Measurements from ENCODE around the gene TSPAN16.

DNA sequence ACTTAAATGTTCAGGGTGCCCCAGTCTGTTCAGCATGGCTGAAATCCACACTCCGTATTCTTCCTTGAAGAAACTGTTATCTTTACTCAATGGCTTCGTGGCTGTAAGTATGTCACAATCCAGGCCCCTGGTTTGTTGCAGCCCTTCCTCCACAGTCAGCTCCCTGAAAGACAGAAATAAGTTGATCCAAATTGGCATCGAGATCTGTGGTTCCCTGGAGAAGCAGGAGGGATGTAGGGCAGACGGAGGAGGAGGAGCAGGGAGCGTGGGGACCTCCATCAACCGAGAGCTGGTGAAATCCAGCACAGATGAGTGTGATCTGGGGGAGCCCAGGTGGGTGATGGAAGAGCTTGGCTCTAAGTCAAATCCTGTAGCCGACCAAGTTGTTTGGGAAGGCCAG is 304 bp downstream of the TSPAN16 start:
- TF ChIP-seq ZNF160 (CRISPR knock-in tag; IDR thresholded peaks at IDR 0.05) (no peak), FOXC1 (CRISPR knock-in tag; IDR thresholded peaks at IDR 0.05; ENCODE audit: borderline replicate concordance) (no peak), BORCS8-MEF2B (CRISPR knock-in tag; IDR thresholded peaks at IDR 0.05) (no peak), ZNF12 (CRISPR knock-in tag; IDR thresholded peaks at IDR 0.05) (no peak)
- TF ChIP-seq, protein P1, sequence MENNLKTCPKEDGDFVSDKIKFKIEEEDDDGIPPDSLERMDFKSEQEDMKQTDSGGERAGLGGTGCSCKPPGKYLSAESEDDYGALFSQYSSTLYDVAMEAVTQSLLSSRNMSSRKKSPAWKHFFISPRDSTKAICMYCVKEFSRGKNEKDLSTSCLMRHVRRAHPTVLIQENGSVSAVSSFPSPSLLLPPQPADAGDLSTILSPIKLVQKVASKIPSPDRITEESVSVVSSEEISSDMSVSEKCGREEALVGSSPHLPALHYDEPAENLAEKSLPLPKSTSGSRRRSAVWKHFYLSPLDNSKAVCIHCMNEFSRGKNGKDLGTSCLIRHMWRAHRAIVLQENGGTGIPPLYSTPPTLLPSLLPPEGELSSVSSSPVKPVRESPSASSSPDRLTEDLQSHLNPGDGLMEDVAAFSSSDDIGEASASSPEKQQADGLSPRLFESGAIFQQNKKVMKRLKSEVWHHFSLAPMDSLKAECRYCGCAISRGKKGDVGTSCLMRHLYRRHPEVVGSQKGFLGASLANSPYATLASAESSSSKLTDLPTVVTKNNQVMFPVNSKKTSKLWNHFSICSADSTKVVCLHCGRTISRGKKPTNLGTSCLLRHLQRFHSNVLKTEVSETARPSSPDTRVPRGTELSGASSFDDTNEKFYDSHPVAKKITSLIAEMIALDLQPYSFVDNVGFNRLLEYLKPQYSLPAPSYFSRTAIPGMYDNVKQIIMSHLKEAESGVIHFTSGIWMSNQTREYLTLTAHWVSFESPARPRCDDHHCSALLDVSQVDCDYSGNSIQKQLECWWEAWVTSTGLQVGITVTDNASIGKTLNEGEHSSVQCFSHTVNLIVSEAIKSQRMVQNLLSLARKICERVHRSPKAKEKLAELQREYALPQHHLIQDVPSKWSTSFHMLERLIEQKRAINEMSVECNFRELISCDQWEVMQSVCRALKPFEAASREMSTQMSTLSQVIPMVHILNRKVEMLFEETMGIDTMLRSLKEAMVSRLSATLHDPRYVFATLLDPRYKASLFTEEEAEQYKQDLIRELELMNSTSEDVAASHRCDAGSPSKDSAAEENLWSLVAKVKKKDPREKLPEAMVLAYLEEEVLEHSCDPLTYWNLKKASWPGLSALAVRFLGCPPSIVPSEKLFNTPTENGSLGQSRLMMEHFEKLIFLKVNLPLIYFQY (CRISPR knock-in tag; IDR thresholded peaks at IDR 0.05; ENCODE audit: borderline replicate concordance): no peak
